Measurements from ENCODE around the gene AQP12B.

The AQP12B gene

GRCh38 chr2:240711296-240711695 lies 28.6 kb upstream of the AQP12B start:
- TF ChIP-seq POLR2A (IDR thresholded peaks at IDR 0.05; ENCODE audit: extremely low read depth, insufficient read length) = no peak
- TF ChIP-seq MYC (IDR thresholded peaks at IDR 0.05; ENCODE audit: low read depth, low read length) = no peak
- TF ChIP-seq, protein P1, sequence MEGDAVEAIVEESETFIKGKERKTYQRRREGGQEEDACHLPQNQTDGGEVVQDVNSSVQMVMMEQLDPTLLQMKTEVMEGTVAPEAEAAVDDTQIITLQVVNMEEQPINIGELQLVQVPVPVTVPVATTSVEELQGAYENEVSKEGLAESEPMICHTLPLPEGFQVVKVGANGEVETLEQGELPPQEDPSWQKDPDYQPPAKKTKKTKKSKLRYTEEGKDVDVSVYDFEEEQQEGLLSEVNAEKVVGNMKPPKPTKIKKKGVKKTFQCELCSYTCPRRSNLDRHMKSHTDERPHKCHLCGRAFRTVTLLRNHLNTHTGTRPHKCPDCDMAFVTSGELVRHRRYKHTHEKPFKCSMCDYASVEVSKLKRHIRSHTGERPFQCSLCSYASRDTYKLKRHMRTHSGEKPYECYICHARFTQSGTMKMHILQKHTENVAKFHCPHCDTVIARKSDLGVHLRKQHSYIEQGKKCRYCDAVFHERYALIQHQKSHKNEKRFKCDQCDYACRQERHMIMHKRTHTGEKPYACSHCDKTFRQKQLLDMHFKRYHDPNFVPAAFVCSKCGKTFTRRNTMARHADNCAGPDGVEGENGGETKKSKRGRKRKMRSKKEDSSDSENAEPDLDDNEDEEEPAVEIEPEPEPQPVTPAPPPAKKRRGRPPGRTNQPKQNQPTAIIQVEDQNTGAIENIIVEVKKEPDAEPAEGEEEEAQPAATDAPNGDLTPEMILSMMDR (IDR thresholded peaks at IDR 0.05; ENCODE audit: low read depth, low read length) = no peak
- TF ChIP-seq MAX (IDR thresholded peaks at IDR 0.05; ENCODE audit: low read depth, low read length) = no peak

GRCh38 chr2:240708457-240708856 lies 25.8 kb upstream of the AQP12B start:
- H3K4me3 ChIP-seq (ENCODE audit: low read depth, low read length) = no peak overlapping the region
- TF ChIP-seq POLR2A (IDR thresholded peaks at IDR 0.05; ENCODE audit: extremely low read depth, insufficient read length) (no peak), MYC (IDR thresholded peaks at IDR 0.05; ENCODE audit: low read depth, low read length) (no peak), MAX (IDR thresholded peaks at IDR 0.05; ENCODE audit: low read depth, low read length) (no peak)
- TF ChIP-seq, protein P1 (IDR thresholded peaks at IDR 0.05; ENCODE audit: low read depth, low read length) = no peak
- no peak for DNase-seq (ENCODE audit: low read depth)

More at GRCh38 chr2:240711296-240711695, 28.6 kb upstream of the AQP12B start:
- DNase-seq (ENCODE audit: low read depth) = no peak
- H3K4me3 ChIP-seq (ENCODE audit: low read depth, low read length) = no peak overlapping the region

- no peak overlapping the region for H3K4me3 ChIP-seq (ENCODE audit: low read depth, low read length)
- DNase-seq (ENCODE audit: low read depth) = no peak
- TF ChIP-seq MYC (IDR thresholded peaks at IDR 0.05; ENCODE audit: low read depth, low read length) = no peak
- TF ChIP-seq, protein P1 (IDR thresholded peaks at IDR 0.05; ENCODE audit: low read depth, low read length) = no peak
- TF ChIP-seq POLR2A (IDR thresholded peaks at IDR 0.05; ENCODE audit: extremely low read depth, insufficient read length) = no peak
- no peak for TF ChIP-seq MAX (IDR thresholded peaks at IDR 0.05; ENCODE audit: low read depth, low read length)
These were observed 25.1 kb upstream of the AQP12B start for GRCh38 chr2:240707821-240708220.

DNA sequence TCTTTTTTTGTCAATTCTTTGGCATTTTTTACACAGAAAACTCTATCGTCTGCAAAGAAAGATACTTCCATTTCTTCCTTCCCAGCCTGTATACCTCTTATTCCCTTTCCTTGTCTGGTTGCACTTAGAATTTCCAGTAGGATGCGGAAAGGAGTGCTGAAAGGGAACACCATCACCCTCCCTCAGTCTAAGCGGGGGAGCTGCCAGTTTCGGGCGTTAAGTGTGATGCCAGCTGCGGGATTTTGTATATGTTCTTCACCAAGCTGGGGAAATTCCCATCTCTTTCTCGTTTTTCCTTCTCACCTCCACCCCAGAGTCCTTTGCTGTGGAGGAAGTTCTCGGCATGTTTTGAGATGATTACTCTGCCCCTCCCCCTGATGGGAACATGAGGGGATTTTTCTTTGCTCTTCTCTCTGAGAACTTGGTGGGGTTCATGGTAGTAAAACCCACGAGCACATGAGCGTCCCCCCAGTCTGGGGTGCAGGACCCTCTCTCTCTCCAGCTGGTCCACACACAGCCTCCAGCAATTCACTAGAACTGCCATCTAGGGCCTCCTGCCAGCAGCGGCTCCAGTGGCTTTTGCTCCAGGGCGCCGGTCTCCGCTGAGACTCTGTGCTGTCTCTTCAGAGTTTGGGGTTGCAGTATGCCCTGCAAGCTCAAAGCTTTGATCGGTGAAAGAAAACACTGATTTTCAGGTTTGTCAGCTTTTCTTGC lies 24.5 kb upstream of the AQP12B start:
- no peak for DNase-seq (ENCODE audit: low read depth)
- no peak overlapping the region for H3K4me3 ChIP-seq (ENCODE audit: low read depth, low read length)
- no peak for TF ChIP-seq MYC (IDR thresholded peaks at IDR 0.05; ENCODE audit: low read depth, low read length)
- TF ChIP-seq MAX (IDR thresholded peaks at IDR 0.05; ENCODE audit: low read depth, low read length) = no peak
- TF ChIP-seq, protein P1 (IDR thresholded peaks at IDR 0.05; ENCODE audit: low read depth, low read length) = no peak
- TF ChIP-seq POLR2A (IDR thresholded peaks at IDR 0.05; ENCODE audit: extremely low read depth, insufficient read length) = no peak

DNA sequence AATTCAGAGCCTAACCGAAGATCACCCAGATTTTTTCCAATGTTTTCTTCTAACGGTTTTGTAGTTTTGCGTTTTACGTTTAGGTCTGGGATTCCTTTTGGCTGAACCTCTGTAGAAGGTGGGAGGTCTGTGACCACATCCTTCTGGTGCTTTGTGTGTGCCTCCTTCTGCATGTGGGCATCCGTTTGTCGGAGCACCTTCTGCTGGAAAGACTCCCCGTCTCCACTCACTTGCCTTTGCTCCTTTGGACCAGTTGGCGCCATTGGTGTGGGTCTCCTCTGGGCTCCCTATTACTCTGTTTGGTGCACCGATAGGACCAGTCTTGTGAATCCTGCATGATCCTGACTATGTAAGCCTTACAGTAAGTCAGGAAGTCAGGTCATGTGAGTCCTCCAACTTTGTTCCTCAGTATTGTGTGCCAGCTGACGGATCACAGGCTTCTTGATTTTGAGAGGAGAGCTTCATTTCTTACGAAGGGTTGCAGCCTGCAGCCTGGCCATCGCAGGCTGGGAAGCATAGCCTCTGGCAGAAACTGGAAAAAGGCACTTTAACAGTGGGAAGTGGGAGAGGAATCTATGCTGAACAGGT lies 22.6 kb upstream of the AQP12B start:
- H3K4me3 ChIP-seq (ENCODE audit: low read depth, low read length) = no peak overlapping the region
- no peak for DNase-seq (ENCODE audit: low read depth)
- TF ChIP-seq POLR2A (IDR thresholded peaks at IDR 0.05; ENCODE audit: extremely low read depth, insufficient read length) = no peak
- no peak for TF ChIP-seq MYC (IDR thresholded peaks at IDR 0.05; ENCODE audit: low read depth, low read length)
- TF ChIP-seq, protein P1 (IDR thresholded peaks at IDR 0.05; ENCODE audit: low read depth, low read length) = no peak
- TF ChIP-seq MAX (IDR thresholded peaks at IDR 0.05; ENCODE audit: low read depth, low read length) = no peak

All from NB4 (cell line).